Measurements from ENCODE around the gene UNC79.

GRCh38 chr14:93456356-93456755, 25.6 kb downstream of the UNC79 start:
- no peak for TF ChIP-seq EZH2 (IDR thresholded peaks at IDR 0.05)
- TF ChIP-seq CTCF (IDR thresholded peaks at IDR 0.05): no peak
- TF ChIP-seq EZH2phosphoT487 (IDR thresholded peaks at IDR 0.05): no peak
